ENCODE measurements around the gene CCDC8. TPM values are rescaled to one million over a fixed set of nuclear protein-coding genes. Genes with fewer than 3 reads are reported as not detected.

Gene CCDC8
- total and polyA plus RNA-seq, 2 of the 4 experiments (the other 2 are of a cell fraction) = 9.3 to 10.2 TPM

DNA sequence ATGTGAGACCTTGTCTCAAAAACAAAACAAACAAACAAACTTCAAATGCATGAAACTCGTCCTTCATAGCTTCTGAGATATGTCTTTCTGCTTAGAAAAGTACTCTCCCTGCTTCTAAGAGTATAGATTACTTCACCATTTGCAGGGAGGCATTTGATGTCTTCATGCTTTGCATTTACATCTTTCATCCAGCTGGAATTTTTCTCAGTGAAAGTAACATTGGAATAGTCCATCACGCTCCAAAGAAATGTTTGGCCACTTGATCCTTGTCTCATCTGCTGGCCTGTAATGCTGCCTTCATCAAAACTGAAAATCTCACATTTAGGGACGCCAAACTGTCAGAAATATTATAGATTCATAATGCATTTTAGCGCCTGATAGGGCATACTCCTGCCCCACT lies 38.8 kb upstream of the CCDC8 start:
- peaks cover 6% of the 10 kb centered on the region for H3K9me3 ChIP-seq (ENCODE audit: control insufficient read depth, insufficient read depth, low read length)
- no peak overlapping the region for H2BK15ac ChIP-seq (ENCODE audit: low read depth, low read length)
- no peaks in the 10 kb centered on the region for H4K20me1 ChIP-seq (ENCODE audit: insufficient read depth, low read length)
- in situ Hi-C loops (cut with MboI; ENCODE audit: low sequenced_read_pairs) (no loop called here), dilution Hi-C loops (cut with HindIII; ENCODE audit: low sequenced_read_pairs, unreplicated experiment) (no loop called here), intact Hi-C loops (cut with micrococcal nuclease) (no loop called here)
- H3K14ac ChIP-seq (replicated peaks; ENCODE audit: low read depth, low read length) = no peak overlapping the region
- no peak overlapping the region for H2AFZ ChIP-seq (replicated peaks; ENCODE audit: low read length, poor library complexity)
- H2AK5ac ChIP-seq (ENCODE audit: low read depth, low read length) = no peak overlapping the region
- ATAC-seq (ENCODE audit: low read depth) = no peak
- ChIA-PET CTCF (no interaction called here), POLR2A (ENCODE audit: unreplicated experiment) (no interaction called here)
- H2AK9ac ChIP-seq (replicated peaks; ENCODE audit: low read depth, low read length, poor library complexity) = no peak overlapping the region
- no peak overlapping the region for H3K4me3 ChIP-seq (ENCODE audit: insufficient read depth, low read depth, low read length)
- H2BK20ac ChIP-seq (ENCODE audit: low read depth, low read length) = no peak overlapping the region
- H4K5ac ChIP-seq (ENCODE audit: low read depth, low read length) = no peak overlapping the region
- no peak overlapping the region for H2BK5ac ChIP-seq (ENCODE audit: low read depth, low read length, poor library complexity, severe bottlenecking)
- no peaks in the 10 kb centered on the region for H3K79me1 ChIP-seq (ENCODE audit: low read depth in 1 of 2, low read length in 2 of 2)
- H4K91ac ChIP-seq (ENCODE audit: insufficient read depth, low read depth, low read length) = no peak overlapping the region
- H3K18ac ChIP-seq (ENCODE audit: low read depth, low read length) = no peak overlapping the region
- no peak overlapping the region for H4K8ac ChIP-seq (ENCODE audit: low read depth in 2 of 2, low read length in 2 of 2)
- no peak overlapping the region for H3K56ac ChIP-seq (ENCODE audit: extremely low read depth, insufficient read depth, low read length)
- peaks cover 18% of the 10 kb centered on the region for H3K27me3 ChIP-seq (ENCODE audit: control insufficient read depth, insufficient read depth, low read length)
- TF ChIP-seq RCOR1 (IDR thresholded peaks at IDR 0.05; ENCODE audit: insufficient replicate concordance, low read length) (no peak), RAD21 (IDR thresholded peaks at IDR 0.05; ENCODE audit: low read length) (no peak), SMC3 (IDR thresholded peaks at IDR 0.05; ENCODE audit: low read depth, low read length) (no peak), POLR2A (IDR thresholded peaks at IDR 0.05; ENCODE audit: low read depth, low read length) (no peak), RFX5 (IDR thresholded peaks at IDR 0.05; ENCODE audit: low read depth, low read length) (no peak), CEBPB (IDR thresholded peaks at IDR 0.05; ENCODE audit: low read depth, low read length) (no peak), FOS (IDR thresholded peaks at IDR 0.05; ENCODE audit: low read depth, low read length) (no peak), MAFK (IDR thresholded peaks at IDR 0.05; ENCODE audit: low read depth, low read length) (no peak), MAZ (IDR thresholded peaks at IDR 0.05; ENCODE audit: borderline replicate concordance, low read depth, low read length) (no peak), NFE2L2 (IDR thresholded peaks at IDR 0.05; ENCODE audit: low read depth, low read length) (no peak), MXI1 (IDR thresholded peaks at IDR 0.05; ENCODE audit: borderline replicate concordance, low read depth, low read length) (no peak), BHLHE40 (IDR thresholded peaks at IDR 0.05; ENCODE audit: low read depth, low read length) (no peak), CHD1 (IDR thresholded peaks at IDR 0.05; ENCODE audit: low read depth, low read length) (no peak)
- TF ChIP-seq, protein P1, sequence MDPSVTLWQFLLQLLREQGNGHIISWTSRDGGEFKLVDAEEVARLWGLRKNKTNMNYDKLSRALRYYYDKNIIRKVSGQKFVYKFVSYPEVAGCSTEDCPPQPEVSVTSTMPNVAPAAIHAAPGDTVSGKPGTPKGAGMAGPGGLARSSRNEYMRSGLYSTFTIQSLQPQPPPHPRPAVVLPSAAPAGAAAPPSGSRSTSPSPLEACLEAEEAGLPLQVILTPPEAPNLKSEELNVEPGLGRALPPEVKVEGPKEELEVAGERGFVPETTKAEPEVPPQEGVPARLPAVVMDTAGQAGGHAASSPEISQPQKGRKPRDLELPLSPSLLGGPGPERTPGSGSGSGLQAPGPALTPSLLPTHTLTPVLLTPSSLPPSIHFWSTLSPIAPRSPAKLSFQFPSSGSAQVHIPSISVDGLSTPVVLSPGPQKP (IDR thresholded peaks at IDR 0.05; ENCODE audit: borderline replicate concordance, low read depth, low read length) = no peak
- TF ChIP-seq, protein P2, sequence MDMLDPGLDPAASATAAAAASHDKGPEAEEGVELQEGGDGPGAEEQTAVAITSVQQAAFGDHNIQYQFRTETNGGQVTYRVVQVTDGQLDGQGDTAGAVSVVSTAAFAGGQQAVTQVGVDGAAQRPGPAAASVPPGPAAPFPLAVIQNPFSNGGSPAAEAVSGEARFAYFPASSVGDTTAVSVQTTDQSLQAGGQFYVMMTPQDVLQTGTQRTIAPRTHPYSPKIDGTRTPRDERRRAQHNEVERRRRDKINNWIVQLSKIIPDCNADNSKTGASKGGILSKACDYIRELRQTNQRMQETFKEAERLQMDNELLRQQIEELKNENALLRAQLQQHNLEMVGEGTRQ (IDR thresholded peaks at IDR 0.05; ENCODE audit: low read depth, low read length) = no peak
- TF ChIP-seq, protein P3, sequence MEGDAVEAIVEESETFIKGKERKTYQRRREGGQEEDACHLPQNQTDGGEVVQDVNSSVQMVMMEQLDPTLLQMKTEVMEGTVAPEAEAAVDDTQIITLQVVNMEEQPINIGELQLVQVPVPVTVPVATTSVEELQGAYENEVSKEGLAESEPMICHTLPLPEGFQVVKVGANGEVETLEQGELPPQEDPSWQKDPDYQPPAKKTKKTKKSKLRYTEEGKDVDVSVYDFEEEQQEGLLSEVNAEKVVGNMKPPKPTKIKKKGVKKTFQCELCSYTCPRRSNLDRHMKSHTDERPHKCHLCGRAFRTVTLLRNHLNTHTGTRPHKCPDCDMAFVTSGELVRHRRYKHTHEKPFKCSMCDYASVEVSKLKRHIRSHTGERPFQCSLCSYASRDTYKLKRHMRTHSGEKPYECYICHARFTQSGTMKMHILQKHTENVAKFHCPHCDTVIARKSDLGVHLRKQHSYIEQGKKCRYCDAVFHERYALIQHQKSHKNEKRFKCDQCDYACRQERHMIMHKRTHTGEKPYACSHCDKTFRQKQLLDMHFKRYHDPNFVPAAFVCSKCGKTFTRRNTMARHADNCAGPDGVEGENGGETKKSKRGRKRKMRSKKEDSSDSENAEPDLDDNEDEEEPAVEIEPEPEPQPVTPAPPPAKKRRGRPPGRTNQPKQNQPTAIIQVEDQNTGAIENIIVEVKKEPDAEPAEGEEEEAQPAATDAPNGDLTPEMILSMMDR (conservative IDR thresholded peaks at IDR 0.05; ENCODE audit: low read depth, low read length) = no peak
- no peak overlapping the region for H2BK120ac ChIP-seq (ENCODE audit: low read depth, low read length)
- H3K4me1 ChIP-seq (ENCODE audit: control insufficient read depth, insufficient read depth, low read length) = no peaks in the 10 kb centered on the region
- H3K4ac ChIP-seq (ENCODE audit: low read depth, low read length) = no peak overlapping the region
- H3K9ac ChIP-seq (ENCODE audit: low read depth, low read length) = no peak overlapping the region
- no peak overlapping the region for H3K27ac ChIP-seq (ENCODE audit: insufficient read depth, low read length)
- H3K9me1 ChIP-seq (ENCODE audit: insufficient read depth, low read length) = no peaks in the 10 kb centered on the region
- H3K4me2 ChIP-seq (ENCODE audit: low read depth, low read length) = no peak overlapping the region
- 20% methylated on average over 1 of the region's 4 CpGs; no CpG with 5 or more reads in 1 of the 2 experiments for WGBS, 2 experiments (ENCODE audit: extremely low coverage in 2 of 2, insufficient read length in 1 of 2)
- H3K36me3 ChIP-seq (ENCODE audit: control insufficient read depth, insufficient read depth, low read length) = no peaks in the 10 kb centered on the region
- no TSS peak for BruUV-seq (replicated peaks)
- no peak overlapping the region for H3K23ac ChIP-seq (ENCODE audit: low read depth, low read length)
- DNase-seq = no peak

Data from IMR-90 (cell line).